IMR-90 (cell line): ENCODE data around the gene BICD1. TPM values are rescaled to one million over a fixed set of nuclear protein-coding genes. Genes with fewer than 3 reads are reported as not detected.

Experiments
- microRNA-seq, 2 experiments: library from miRNA; stranded (forward) in 1 of 2; unstranded in 1 of 2; fragments of 10-50 nt in 1 of 2; fragments of <30 nt in 1 of 2; gene quantifications in 1 of 2; microRNA quantifications in 1 of 2; one replicate each; pipeline versions ENCODE3 to v1.1.0; 2013 to 2020; ENCODE audit not compliant: insufficient read depth in 1 of 2, insufficient read length in 1 of 2, unreplicated experiment in 1 of 2
- polyA plus RNA-seq, 3 experiments: library from polyadenylated mRNA; depleted of rRNA; stranded (reverse); fragments of >200 nt; gene quantifications; 2 replicates each; pipeline ENCODE4 v1.2.3, GENCODE V29; 2012; ENCODE audit warnings: low replicate concordance in 1 of 3
- small RNA-seq, 5 experiments: library from RNA; depleted of rRNA; stranded (forward); fragments of <200 nt; gene quantifications; one replicate each; pipeline ENCODE3, GENCODE V24; 2012
- total RNA-seq: library from RNA; depleted of rRNA; stranded (reverse); fragments of >200 nt; gene quantifications from 2 replicates; pipeline ENCODE4 v1.2.3, GENCODE V29; 2012; rRNA removed

The BICD1 gene
- total and polyA plus RNA-seq, 2 of the 4 experiments (the other 2 are of a cell fraction): 17.2 to 21.8 TPM

Small RNAs within 50 kb of the gene (microRNA-seq; reads per million reads assigned to microRNA genes)
- gene AC048344.2 (ENCODE audit: insufficient read depth, insufficient read length) (not detected), gene AC048344.3 (ENCODE audit: insufficient read depth, insufficient read length) (not detected), gene RF00019 (ENCODE audit: insufficient read depth, insufficient read length) (not detected)

Small RNAs within 50 kb of the gene (small RNA-seq; reads per million reads assigned to genes)
- gene AC048344.2 (0 reads per million in 5 experiments), gene AC048344.3 (0 reads per million in 5 experiments), gene RF00019 (0 reads per million in 5 experiments)

Other genes starting within 250 kb of the BICD1 start
- gene RESF1, start 147.4 kb upstream of the BICD1 start, total RNA-seq: 7.3 and 10.3 TPM in 2 replicates
- 4.7 and 5.0 TPM in 2 replicates for gene RESF1, start 147.4 kb upstream of the BICD1 start, polyA plus RNA-seq (2012; rRNA removed)